Bronchial epithelial cell (primary cell): Measurements from ENCODE around the gene C12orf75. TPM values are rescaled to one million over a fixed set of nuclear protein-coding genes. Genes with fewer than 3 reads are reported as not detected.
A peak's percentile ranks its signal among the peaks of the same experiment; 100 is the strongest.

Source experiments
- DNase-seq: peaks from one replicate; pipeline ENCODE4 v3.0.0-alpha.2; 2010; ENCODE audit warnings: low read depth
- FAIRE-seq: peaks from 2 replicates; lab custom pipeline; 2011; peaks lifted over from hg19 to GRCh38; lab: Jason Lieb, UNC
- H3K27me3 ChIP-seq: 2 replicates; pipeline ENCODE4 v1.5.1; 2011; ENCODE audit warnings: low read length; ENCODE audit not compliant: control insufficient read depth, insufficient read depth
- H3K36me3 ChIP-seq: 2 replicates; pipeline ENCODE4 v1.5.1; 2011; ENCODE audit warnings: low read length; ENCODE audit not compliant: control insufficient read depth, insufficient read depth
- H3K4me3 ChIP-seq: 2 replicates; pipeline ENCODE4 v1.5.1; 2011; ENCODE audit warnings: mild to moderate bottlenecking, low read depth, low read length, control low read depth
- CTCF ChIP-seq: IDR thresholded peaks from 2 replicates; pipeline ENCODE4 v1.5.1; 2011; ENCODE audit warnings: mild to moderate bottlenecking, moderate library complexity, low read length, control low read depth, inconsistent platforms; ENCODE audit not compliant: insufficient read depth, severe bottlenecking
- total RNA-seq: library from RNA; depleted of rRNA; stranded (reverse); fragments of >200 nt; gene quantifications from 2 replicates; pipeline ENCODE4 v1.2.1, GENCODE V29; 2014

Gene C12orf75
- total RNA-seq, 1 donor from 2014 or later: 11.8 TPM

DNA sequence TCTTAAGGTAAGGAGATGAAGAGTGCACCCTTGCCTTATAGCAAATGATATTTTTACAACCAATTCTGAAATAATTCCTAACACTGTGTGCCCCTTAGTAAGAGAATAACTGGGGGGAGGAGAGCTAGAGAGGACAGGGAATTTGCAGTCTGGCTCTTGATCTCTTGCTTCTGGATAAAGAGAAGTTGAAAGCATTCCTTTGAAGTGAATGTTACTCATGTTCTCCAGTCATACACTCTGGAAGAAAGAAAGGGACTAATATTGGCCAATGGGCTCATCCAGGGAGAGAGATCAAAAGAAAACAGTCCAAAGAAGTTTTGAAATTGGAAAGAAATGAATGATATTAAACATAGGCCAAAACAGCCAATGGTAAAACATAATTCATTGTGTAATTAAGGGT, 25.3 kb downstream of the C12orf75 start:
- FAIRE-seq (no peak), DNase-seq (peak; percentile 33)
- Histone ChIP-seq H3K27me3 (no peaks in the 10 kb centered on the region), H3K36me3 (no peaks in the 10 kb centered on the region), H3K4me3 (no peak overlapping the region)
- no peak for TF ChIP-seq CTCF

DNA sequence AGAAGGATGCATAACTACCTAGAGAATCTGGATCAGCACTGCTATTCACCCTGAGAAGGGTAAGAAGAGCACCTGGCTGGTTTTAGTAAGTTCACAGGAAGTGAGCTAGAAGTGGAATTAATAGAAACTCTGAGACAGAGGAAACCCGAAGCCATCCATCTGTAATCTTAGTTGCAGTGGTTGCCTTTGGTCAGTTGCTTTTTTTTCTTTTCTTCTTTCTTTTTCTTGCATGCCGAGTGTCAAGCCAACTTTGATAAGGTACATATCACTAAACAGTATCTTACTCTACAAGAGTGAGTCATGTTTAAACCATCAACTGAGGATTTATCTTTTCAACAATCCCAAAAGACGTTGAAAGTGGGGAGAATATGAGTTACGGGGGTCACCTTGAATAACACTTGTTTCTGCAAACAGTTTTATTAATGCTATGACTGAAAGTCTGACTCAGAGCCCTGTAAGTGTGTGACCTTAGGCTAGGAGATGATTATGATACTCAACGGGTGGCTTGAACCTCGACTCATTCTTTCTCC, 26.7 kb downstream of the C12orf75 start:
- H3K27me3 ChIP-seq: no peaks in the 10 kb centered on the region
- no peak for FAIRE-seq
- H3K36me3 ChIP-seq: no peaks in the 10 kb centered on the region
- no peak for TF ChIP-seq CTCF
- H3K4me3 ChIP-seq: no peak overlapping the region
- DNase-seq: peak; percentile 40

GRCh38 chr12:105358789-105359188, 28.3 kb downstream of the C12orf75 start:
- FAIRE-seq (no peak), DNase-seq (no peak)
- H3K36me3 ChIP-seq: no peaks in the 10 kb centered on the region
- no peaks in the 10 kb centered on the region for H3K27me3 ChIP-seq
- no peak overlapping the region for H3K4me3 ChIP-seq
- TF ChIP-seq CTCF: no peak

- H3K4me3 ChIP-seq: no peak overlapping the region
- no peaks in the 10 kb centered on the region for H3K27me3 ChIP-seq
- no peaks in the 10 kb centered on the region for H3K36me3 ChIP-seq
- FAIRE-seq (no peak), DNase-seq (no peak)
- no peak for TF ChIP-seq CTCF
Measured at GRCh38 chr12:105359856-105360255, 29.4 kb downstream of the C12orf75 start.

DNA sequence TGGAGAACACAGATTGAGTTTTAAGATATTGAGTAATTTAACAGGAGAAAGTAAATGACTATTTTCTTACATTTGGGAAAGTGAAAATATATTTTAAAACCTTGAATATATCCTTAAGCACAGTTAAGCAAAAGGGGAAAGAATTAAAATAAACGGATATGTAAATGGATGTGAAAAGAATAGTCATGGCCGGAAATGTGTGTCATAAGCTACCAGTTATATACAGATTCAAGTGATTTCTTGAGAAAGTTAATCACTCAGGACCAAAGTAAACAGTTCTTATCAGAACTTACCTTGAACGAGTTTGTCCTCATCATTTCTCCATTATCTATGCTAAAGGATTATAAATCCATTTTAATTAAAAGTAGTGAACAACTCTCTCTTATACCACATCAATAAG, 33.4 kb downstream of the C12orf75 start:
- no peak for TF ChIP-seq CTCF
- DNase-seq (no peak), FAIRE-seq (no peak)
- no peaks in the 10 kb centered on the region for H3K36me3 ChIP-seq
- H3K4me3 ChIP-seq: no peak overlapping the region
- no peaks in the 10 kb centered on the region for H3K27me3 ChIP-seq

DNA sequence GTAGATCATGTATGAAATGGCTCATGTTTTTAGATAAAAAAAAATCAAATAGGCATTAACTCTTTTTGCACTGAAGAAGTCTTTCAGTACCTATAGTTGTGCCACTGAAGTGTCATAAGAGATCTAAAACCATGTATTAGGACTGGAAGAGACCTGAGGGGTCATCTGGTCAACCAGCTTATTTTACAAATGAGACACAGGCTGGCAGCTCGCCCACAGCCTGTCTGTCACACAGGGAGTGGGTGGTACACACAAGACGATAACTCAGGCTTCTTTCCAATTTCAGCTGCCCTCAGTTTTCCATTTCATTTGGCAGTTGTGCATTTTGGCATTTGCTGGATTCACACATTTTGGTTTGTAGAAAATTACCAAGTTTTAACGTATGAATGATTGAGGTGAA, 34.7 kb downstream of the C12orf75 start:
- TF ChIP-seq CTCF: no peak
- Histone ChIP-seq H3K4me3 (no peak overlapping the region), H3K27me3 (no peaks in the 10 kb centered on the region), H3K36me3 (no peaks in the 10 kb centered on the region)
- no peak for DNase-seq
- no peak for FAIRE-seq
